Endothelial cell of umbilical vein (primary cell): ENCODE measurements around the gene IGFBP1.

Experiments used
- EZH2 ChIP-seq: IDR thresholded peaks from 2 replicates; pipeline ENCODE4 v1.6.1; 2012; ENCODE audit warnings: borderline replicate concordance, low read depth, mild to moderate bottlenecking, moderate library complexity, low read length, inconsistent platforms; ENCODE audit not compliant: severe bottlenecking
- POLR2A ChIP-seq: IDR thresholded peaks from 2 replicates; pipeline ENCODE4 v1.6.1; 2012; ENCODE audit warnings: low read depth, mild to moderate bottlenecking, control low read depth, low read length
- POLR2AphosphoS5 ChIP-seq: IDR thresholded peaks from 2 replicates; pipeline ENCODE4 v1.6.1; 2012; ENCODE audit warnings: low read depth, mild to moderate bottlenecking, control low read depth, low read length, moderate library complexity; ENCODE audit not compliant: insufficient read depth
- TF ChIP-seq, protein P1 (sequence below), 2 donors: IDR thresholded peaks; 1 replicate in 1 of 2; 2 replicates in 1 of 2; pipeline ENCODE4 v1.5.1; 2011; ENCODE audit warnings: low read length in 2 of 2, mild to moderate bottlenecking in 2 of 2, moderate library complexity in 2 of 2, control low read depth in 1 of 2, inconsistent platforms in 1 of 2, low read depth in 1 of 2; ENCODE audit not compliant: insufficient read depth in 1 of 2; ENCODE audit errors: extremely low read depth in 1 of 2
- TF ChIP-seq, protein P2 (sequence below): IDR thresholded peaks from 2 replicates; pipeline ENCODE4 v1.6.1; 2011; ENCODE audit not compliant: insufficient read depth, insufficient read length

DNA sequence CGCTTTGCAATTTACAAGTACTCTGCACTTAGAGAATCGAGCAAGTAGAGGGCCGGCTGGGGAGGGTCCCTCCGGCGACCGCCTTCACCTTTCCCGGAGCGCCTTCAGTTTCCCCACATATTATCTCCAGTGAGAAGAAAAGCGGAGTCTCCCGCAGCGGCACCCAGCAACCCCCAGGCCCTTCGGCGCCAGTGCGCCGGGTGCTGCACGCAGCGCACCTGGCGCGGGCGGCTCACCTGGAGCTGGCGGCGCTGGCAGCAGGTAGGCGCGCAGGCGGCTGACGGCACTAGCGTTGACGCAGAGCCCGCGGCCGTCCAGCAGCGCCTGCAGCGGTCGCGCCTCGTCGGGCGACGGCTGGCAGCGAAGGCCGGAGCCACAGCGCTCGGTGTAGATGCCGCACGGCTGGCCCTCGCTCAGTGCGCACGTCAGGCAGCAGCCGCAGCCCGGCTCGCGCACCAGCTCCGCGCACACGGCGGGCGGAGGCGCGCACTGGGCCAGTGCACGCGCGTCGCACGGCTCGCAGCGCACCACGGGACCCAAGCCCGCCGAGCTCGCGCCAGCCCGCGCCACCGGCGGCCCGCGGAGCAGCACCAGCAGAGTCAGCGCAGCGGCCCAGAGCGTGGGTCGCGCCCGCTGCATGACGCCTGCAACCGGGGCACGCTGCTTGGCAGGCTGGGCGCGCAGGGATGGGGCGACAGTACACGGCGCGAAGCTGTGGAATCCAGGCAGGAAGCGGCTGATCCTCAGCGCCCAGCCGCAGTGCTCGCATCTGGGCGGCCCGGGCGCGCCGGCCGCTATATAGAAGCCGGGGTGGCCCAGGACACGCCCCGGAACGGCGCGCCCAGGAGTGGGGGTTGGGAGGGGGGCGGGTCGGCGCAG lies 32.5 kb downstream of the IGFBP1 start, which contains the start of gene IGFBP3:
- TF ChIP-seq, protein P1, sequence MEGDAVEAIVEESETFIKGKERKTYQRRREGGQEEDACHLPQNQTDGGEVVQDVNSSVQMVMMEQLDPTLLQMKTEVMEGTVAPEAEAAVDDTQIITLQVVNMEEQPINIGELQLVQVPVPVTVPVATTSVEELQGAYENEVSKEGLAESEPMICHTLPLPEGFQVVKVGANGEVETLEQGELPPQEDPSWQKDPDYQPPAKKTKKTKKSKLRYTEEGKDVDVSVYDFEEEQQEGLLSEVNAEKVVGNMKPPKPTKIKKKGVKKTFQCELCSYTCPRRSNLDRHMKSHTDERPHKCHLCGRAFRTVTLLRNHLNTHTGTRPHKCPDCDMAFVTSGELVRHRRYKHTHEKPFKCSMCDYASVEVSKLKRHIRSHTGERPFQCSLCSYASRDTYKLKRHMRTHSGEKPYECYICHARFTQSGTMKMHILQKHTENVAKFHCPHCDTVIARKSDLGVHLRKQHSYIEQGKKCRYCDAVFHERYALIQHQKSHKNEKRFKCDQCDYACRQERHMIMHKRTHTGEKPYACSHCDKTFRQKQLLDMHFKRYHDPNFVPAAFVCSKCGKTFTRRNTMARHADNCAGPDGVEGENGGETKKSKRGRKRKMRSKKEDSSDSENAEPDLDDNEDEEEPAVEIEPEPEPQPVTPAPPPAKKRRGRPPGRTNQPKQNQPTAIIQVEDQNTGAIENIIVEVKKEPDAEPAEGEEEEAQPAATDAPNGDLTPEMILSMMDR (IDR thresholded peaks at IDR 0.05; ENCODE audit: extremely low read depth in 1 of 2, insufficient read depth in 1 of 2, low read depth in 1 of 2, low read length in 2 of 2) = no peak
- TF ChIP-seq POLR2A = no peak
- TF ChIP-seq, protein P2, sequence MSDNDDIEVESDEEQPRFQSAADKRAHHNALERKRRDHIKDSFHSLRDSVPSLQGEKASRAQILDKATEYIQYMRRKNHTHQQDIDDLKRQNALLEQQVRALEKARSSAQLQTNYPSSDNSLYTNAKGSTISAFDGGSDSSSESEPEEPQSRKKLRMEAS = no peak
- peak; percentile 70 for TF ChIP-seq EZH2
- no peak for TF ChIP-seq POLR2AphosphoS5
